Smooth muscle cell (in vitro differentiated cells): ENCODE data around the gene PER3. TPM values are rescaled to one million over a fixed set of nuclear protein-coding genes. Genes with fewer than 3 reads are reported as not detected.

Experiments used
- DNase-seq: peaks from one replicate; lab custom pipeline; 2025; ENCODE audit not compliant: unreplicated experiment; lab: John Stamatoyannopoulos, UW
- H2AFZ ChIP-seq: fragments of 200-600 bp; sonication (generic); 2 replicates; pipeline ENCODE4 v1.6.0; 2016; ENCODE audit warnings: antibody characterized with exemption, low read depth, mild to moderate bottlenecking
- H3F3A ChIP-seq: fragments of 200-600 bp; sonication (generic); 2 replicates; pipeline ENCODE4 v1.6.0; 2017; ENCODE audit warnings: antibody characterized with exemption, low read depth
- H3K27ac ChIP-seq: fragments of 200-600 bp; sonication (generic); 2 replicates; pipeline ENCODE4 v1.5.1; 2016; ENCODE audit warnings: low read depth, mild to moderate bottlenecking
- H3K27me3 ChIP-seq: fragments of 200-600 bp; sonication (generic); 2 replicates; pipeline ENCODE4 v1.6.1; 2016; ENCODE audit warnings: low read depth, mild to moderate bottlenecking
- H3K36me3 ChIP-seq: fragments of 200-600 bp; sonication (generic); 2 replicates; pipeline ENCODE4 v1.5.1; 2016; ENCODE audit warnings: low read depth
- H3K4me1 ChIP-seq: fragments of 200-600 bp; sonication (generic); 2 replicates; pipeline ENCODE4 v1.5.1; 2016; ENCODE audit warnings: low read depth
- H3K4me2 ChIP-seq: fragments of 200-600 bp; sonication (generic); 2 replicates; pipeline ENCODE4 v1.6.0; 2016; ENCODE audit warnings: mild to moderate bottlenecking
- H3K4me3 ChIP-seq: fragments of 200-600 bp; sonication (generic); 2 replicates; pipeline ENCODE4 v1.5.1; 2016; ENCODE audit warnings: mild to moderate bottlenecking
- H3K79me2 ChIP-seq: fragments of 200-600 bp; sonication (generic); 2 replicates; pipeline ENCODE4 v1.6.0; 2016; ENCODE audit warnings: low read depth, mild to moderate bottlenecking
- H3K9ac ChIP-seq: fragments of 200-600 bp; sonication (generic); 2 replicates; pipeline ENCODE4 v1.6.0; 2016; ENCODE audit warnings: low read depth
- H3K9me3 ChIP-seq: fragments of 200-600 bp; sonication (generic); replicated peaks from 2 replicates; pipeline ENCODE4 v1.5.1; 2016; ENCODE audit warnings: low read depth
- H4K20me1 ChIP-seq: fragments of 200-600 bp; sonication (generic); 2 replicates; pipeline ENCODE4 v1.6.0; 2016; ENCODE audit warnings: low read depth
- WGBS: methylation state at CpG from one replicate; pipeline ENCODE4 v1.1.7; 2016; ENCODE audit warnings: low lambda C conversion rate; 5-methylcytosine and 5-hydroxymethylcytosine counted together
- polyA plus RNA-seq: library from polyadenylated mRNA; unstranded; fragments of >200 nt; fragmentation: Nextera tagmentation; extraction: Ambion mirVana; gene quantifications from 2 replicates; pipeline ENCODE4 v1.2.1, GENCODE V29; 2016
- total RNA-seq: library from RNA; depleted of rRNA; stranded (reverse); fragments of >200 nt; gene quantifications from 2 replicates; pipeline ENCODE4 v1.2.3, GENCODE V29; 2014
- TF ChIP-seq, protein P1 (sequence below): fragments of 200-600 bp; sonication (generic); IDR thresholded peaks from 2 replicates; pipeline ENCODE4 v1.5.1; 2017; ENCODE audit warnings: borderline replicate concordance, mild to moderate bottlenecking, antibody characterized with exemption; ENCODE audit not compliant: insufficient read depth, poor library complexity, severe bottlenecking

PER3 gene
- total and polyA plus RNA-seq, 2 experiments from 2014 or later = 5.9 to 13.2 TPM

DNA sequence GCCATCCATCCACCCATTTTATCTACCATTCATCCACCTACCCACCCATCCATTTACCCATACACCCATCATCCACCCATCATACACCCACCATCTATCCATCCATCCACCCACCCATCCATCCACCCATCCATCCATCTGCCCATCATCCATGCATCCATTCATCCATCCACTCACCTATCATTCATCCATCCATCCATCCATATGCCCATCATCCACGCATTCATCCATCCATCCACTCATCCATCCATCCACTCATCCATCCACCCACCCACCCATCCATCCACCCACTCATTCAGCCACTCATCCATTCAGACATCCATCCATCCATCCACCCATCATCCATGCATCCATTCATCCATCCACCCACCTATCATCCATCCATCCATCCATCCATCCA is 100.7 kb downstream of the PER3 start:
- Histone ChIP-seq H3K9me3 (no peaks in the 10 kb centered on the region), H3K27me3 (no peaks in the 10 kb centered on the region), H2AFZ (no peak overlapping the region), H4K20me1 (no peaks in the 10 kb centered on the region), H3F3A (no peaks in the 10 kb centered on the region), H3K9ac (no peak overlapping the region), H3K4me3 (no peak overlapping the region), H3K27ac (no peak overlapping the region), H3K4me1 (no peaks in the 10 kb centered on the region), H3K4me2 (no peak overlapping the region), H3K79me2 (no peaks in the 10 kb centered on the region), H3K36me3 (no peaks in the 10 kb centered on the region)
- WGBS = 83% methylated on average over 1 of the region's 1 CpG
- no peak for DNase-seq
- TF ChIP-seq, protein P1, sequence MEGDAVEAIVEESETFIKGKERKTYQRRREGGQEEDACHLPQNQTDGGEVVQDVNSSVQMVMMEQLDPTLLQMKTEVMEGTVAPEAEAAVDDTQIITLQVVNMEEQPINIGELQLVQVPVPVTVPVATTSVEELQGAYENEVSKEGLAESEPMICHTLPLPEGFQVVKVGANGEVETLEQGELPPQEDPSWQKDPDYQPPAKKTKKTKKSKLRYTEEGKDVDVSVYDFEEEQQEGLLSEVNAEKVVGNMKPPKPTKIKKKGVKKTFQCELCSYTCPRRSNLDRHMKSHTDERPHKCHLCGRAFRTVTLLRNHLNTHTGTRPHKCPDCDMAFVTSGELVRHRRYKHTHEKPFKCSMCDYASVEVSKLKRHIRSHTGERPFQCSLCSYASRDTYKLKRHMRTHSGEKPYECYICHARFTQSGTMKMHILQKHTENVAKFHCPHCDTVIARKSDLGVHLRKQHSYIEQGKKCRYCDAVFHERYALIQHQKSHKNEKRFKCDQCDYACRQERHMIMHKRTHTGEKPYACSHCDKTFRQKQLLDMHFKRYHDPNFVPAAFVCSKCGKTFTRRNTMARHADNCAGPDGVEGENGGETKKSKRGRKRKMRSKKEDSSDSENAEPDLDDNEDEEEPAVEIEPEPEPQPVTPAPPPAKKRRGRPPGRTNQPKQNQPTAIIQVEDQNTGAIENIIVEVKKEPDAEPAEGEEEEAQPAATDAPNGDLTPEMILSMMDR = no peak

DNA sequence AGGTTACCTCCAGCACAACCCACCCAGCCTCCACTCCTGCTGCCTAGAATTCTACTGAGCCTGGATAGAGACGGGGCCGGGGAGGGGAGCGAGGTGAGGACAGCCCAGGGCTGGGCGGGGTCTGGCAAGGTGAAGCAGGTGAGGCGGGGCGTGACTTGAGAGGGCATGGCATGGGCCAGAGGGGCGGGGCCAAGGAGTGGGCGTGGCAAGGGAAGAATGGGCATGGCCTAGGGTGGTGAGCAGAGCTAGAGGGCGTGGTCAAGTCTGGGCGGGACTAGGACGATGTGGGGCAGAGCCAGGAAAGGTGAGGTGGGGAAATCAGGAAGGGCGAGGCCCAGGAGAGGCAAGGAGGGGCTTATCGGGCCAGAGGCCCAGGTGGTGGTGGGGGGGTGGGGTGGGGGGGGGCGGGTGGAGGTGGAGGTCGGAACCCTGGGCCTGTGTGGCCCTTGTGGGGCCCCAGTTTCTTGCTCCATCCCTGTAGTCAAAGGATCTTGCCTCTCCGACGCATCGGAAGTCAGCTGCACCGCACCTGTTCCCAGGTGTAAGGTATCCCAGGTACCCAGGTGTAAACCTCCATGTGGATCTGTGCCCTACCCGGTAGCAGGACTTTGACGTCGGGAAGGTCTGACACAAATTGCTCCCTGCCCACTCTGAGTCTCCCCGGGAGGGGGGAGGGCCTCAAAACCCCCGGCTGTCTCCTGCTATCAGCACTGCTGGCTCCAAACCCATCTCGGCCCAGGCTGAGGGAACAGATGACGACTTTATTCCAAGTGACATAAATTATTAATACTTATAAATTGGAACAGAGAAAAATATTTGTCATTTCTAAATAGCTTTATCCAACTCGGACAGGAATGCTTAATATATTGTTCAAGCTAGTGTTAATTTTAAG is 101.7 kb downstream of the PER3 start:
- no peaks in the 10 kb centered on the region for H3K36me3 ChIP-seq
- H2AFZ ChIP-seq = no peak overlapping the region
- no peaks in the 10 kb centered on the region for H4K20me1 ChIP-seq
- 54% methylated on average over 20 of the region's 27 CpGs for WGBS
- no peaks in the 10 kb centered on the region for H3F3A ChIP-seq
- no peaks in the 10 kb centered on the region for H3K27me3 ChIP-seq
- no peak overlapping the region for H3K4me2 ChIP-seq
- H3K4me1 ChIP-seq = no peaks in the 10 kb centered on the region
- DNase-seq = no peak
- H3K27ac ChIP-seq = no peak overlapping the region
- no peak overlapping the region for H3K4me3 ChIP-seq
- H3K9me3 ChIP-seq = no peaks in the 10 kb centered on the region
- TF ChIP-seq, protein P1 = no peak
- no peak overlapping the region for H3K9ac ChIP-seq
- no peaks in the 10 kb centered on the region for H3K79me2 ChIP-seq

DNA sequence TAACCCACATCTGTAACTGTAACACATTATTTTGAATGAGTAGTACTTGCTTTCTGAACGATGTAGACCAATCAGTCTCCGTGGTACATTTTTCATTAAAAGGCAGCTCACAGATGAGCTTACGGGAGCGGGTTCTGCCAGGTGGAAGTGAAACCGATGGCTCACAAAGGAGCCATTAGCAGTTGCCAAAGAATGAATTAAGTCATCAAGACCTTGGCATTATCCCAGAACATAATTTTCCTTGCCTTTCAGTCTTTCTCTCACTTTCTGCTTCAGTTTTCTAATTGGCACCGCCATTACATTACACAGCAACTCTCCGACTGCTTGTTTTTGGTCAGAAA is 102.3 kb downstream of the PER3 start:
- Histone ChIP-seq H3K9ac (no peak overlapping the region), H3F3A (no peaks in the 10 kb centered on the region), H3K79me2 (no peaks in the 10 kb centered on the region), H3K9me3 (no peaks in the 10 kb centered on the region), H3K36me3 (no peaks in the 10 kb centered on the region), H2AFZ (no peak overlapping the region), H4K20me1 (no peaks in the 10 kb centered on the region), H3K4me1 (no peaks in the 10 kb centered on the region), H3K27me3 (no peaks in the 10 kb centered on the region), H3K4me2 (no peak overlapping the region), H3K27ac (no peak overlapping the region), H3K4me3 (no peak overlapping the region)
- WGBS = 91% methylated on average over 7 of the region's 7 CpGs
- DNase-seq = no peak
- TF ChIP-seq, protein P1 = no peak
